ENCODE data around the gene ANKRD44.

DNA sequence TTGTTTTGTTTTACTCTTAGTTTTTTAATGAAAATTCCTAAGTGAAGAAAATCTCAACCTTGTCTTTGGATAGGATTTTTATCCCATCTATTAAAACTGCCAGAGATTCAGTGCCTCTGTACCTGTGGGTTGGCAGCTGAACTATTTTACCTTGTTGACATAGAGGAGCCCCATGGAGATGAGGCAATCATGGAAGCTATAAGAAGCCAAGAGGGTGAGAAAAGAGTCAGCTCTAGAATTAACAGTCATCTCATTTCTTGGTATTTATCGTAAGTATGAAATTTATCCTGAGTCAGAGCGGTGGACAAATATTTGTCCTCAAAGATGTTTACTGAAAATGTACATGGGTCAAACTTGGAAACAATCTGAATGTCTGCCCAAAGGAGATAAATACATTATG is 348.3 kb downstream of the ANKRD44 start:
- TF ChIP-seq, protein P1, sequence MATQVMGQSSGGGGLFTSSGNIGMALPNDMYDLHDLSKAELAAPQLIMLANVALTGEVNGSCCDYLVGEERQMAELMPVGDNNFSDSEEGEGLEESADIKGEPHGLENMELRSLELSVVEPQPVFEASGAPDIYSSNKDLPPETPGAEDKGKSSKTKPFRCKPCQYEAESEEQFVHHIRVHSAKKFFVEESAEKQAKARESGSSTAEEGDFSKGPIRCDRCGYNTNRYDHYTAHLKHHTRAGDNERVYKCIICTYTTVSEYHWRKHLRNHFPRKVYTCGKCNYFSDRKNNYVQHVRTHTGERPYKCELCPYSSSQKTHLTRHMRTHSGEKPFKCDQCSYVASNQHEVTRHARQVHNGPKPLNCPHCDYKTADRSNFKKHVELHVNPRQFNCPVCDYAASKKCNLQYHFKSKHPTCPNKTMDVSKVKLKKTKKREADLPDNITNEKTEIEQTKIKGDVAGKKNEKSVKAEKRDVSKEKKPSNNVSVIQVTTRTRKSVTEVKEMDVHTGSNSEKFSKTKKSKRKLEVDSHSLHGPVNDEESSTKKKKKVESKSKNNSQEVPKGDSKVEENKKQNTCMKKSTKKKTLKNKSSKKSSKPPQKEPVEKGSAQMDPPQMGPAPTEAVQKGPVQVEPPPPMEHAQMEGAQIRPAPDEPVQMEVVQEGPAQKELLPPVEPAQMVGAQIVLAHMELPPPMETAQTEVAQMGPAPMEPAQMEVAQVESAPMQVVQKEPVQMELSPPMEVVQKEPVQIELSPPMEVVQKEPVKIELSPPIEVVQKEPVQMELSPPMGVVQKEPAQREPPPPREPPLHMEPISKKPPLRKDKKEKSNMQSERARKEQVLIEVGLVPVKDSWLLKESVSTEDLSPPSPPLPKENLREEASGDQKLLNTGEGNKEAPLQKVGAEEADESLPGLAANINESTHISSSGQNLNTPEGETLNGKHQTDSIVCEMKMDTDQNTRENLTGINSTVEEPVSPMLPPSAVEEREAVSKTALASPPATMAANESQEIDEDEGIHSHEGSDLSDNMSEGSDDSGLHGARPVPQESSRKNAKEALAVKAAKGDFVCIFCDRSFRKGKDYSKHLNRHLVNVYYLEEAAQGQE (IDR thresholded peaks at IDR 0.05; ENCODE audit: insufficient read depth in 1 of 2, low read depth in 2 of 2, low read length in 2 of 2): no peak
- no peak for TF ChIP-seq POLR2AphosphoS5 (IDR thresholded peaks at IDR 0.05; ENCODE audit: low read depth, low read length)

Data from PFSK-1 (cell line).